Endothelial cell of umbilical vein (primary cell): ENCODE measurements around the gene TM7SF2. TPM values are rescaled to one million over a fixed set of nuclear protein-coding genes. Genes with fewer than 3 reads are reported as not detected.
A peak's percentile ranks its signal among the peaks of the same experiment; 100 is the strongest.

Experiments
- BruUV-seq: library from RNA; stranded (reverse); fragments of 400-500 nt; replicated peaks from 2 replicates; lab custom pipeline; 2021; lab: Mats Ljungman, UMichigan
- CTCF ChIA-PET: fragments of 300-600, 350-600 bp; sonication (Branson Sonifier 250); formaldehyde crosslinking; loops from one replicate; lab custom pipeline; 2021; ENCODE audit warnings: antibody characterized with exemption, inconsistent platforms; lab: Charles Lee
- POLR2A ChIA-PET: fragments of 300-600, 350-600 bp; sonication (Branson Sonifier 250); formaldehyde crosslinking; loops from one replicate; lab custom pipeline; 2021; ENCODE audit warnings: antibody characterized with exemption, inconsistent platforms; lab: Charles Lee
- DNase-seq: peaks from one replicate; pipeline ENCODE4 v3.0.0-alpha.2; 2011; ENCODE audit warnings: low read depth, low spot score
- FAIRE-seq: peaks from 2 replicates; lab custom pipeline; 2011; peaks lifted over from hg19 to GRCh38; lab: Jason Lieb, UNC
- H2AFZ ChIP-seq: 2 replicates; pipeline ENCODE4 v1.6.0; 2012; ENCODE audit warnings: low read depth, low read length, control low read depth, inconsistent platforms
- H3K27ac ChIP-seq: 2 replicates; pipeline ENCODE4 v1.5.1; 2011; ENCODE audit warnings: low read depth, mild to moderate bottlenecking, control low read depth, low read length, moderate library complexity; ENCODE audit not compliant: insufficient read depth
- H3K27me3 ChIP-seq, 2 experiments: 2 replicates each; pipeline versions ENCODE4 v1.6.0 to v1.6.1; 2011; ENCODE audit warnings: low read length in 2 of 2, mixed read lengths in 1 of 2; ENCODE audit not compliant: control insufficient read depth in 2 of 2, insufficient read depth in 2 of 2
- H3K36me3 ChIP-seq, 2 experiments: 2 replicates in 1 of 2; 3 replicates in 1 of 2; pipeline ENCODE4 v1.5.1; 2011; ENCODE audit warnings: low read length in 2 of 2, mild to moderate bottlenecking in 1 of 2, moderate library complexity in 1 of 2; ENCODE audit not compliant: control insufficient read depth in 2 of 2, insufficient read depth in 2 of 2; ENCODE audit errors: extremely low read depth in 1 of 2
- H3K4me1 ChIP-seq: 3 replicates; pipeline ENCODE4 v1.5.1; 2011; ENCODE audit warnings: mild to moderate bottlenecking, low read length; ENCODE audit not compliant: control insufficient read depth, insufficient read depth; ENCODE audit errors: extremely low read depth
- H3K4me2 ChIP-seq: 2 replicates; pipeline ENCODE4 v1.6.1; 2011; ENCODE audit warnings: low read length, control low read depth, mixed read lengths; ENCODE audit not compliant: insufficient read depth
- H3K4me3 ChIP-seq, 3 experiments: fragments of 200-600 bp in 1 of 3; sonication (generic), shearing (Covaris generic) in 1 of 3; replicated peaks in 1 of 3; 2 replicates each; pipeline ENCODE4 v1.5.1; 2011 to 2016; ENCODE audit warnings: control low read depth in 3 of 3, low read length in 3 of 3, mild to moderate bottlenecking in 2 of 3, inconsistent platforms in 1 of 3, low read depth in 1 of 3, moderate library complexity in 1 of 3; ENCODE audit not compliant: insufficient read depth in 1 of 3
- H3K79me2 ChIP-seq: 2 replicates; pipeline ENCODE4 v1.6.0; 2012; ENCODE audit warnings: low read length, inconsistent platforms; ENCODE audit not compliant: control insufficient read depth, insufficient read depth
- H3K9ac ChIP-seq: replicated peaks from 2 replicates; pipeline ENCODE3; 2011; ENCODE audit warnings: low read length, control low read depth; ENCODE audit not compliant: insufficient read depth; ENCODE audit errors: extremely low read depth
- H3K9me1 ChIP-seq: replicated peaks from 3 replicates; pipeline ENCODE4 v1.6.0; 2011; ENCODE audit warnings: mild to moderate bottlenecking, low read length; ENCODE audit not compliant: control insufficient read depth, insufficient read depth; ENCODE audit errors: extremely low read depth
- H3K9me3 ChIP-seq: replicated peaks from 2 replicates; pipeline ENCODE4 v1.5.1; 2012; ENCODE audit warnings: low read length, inconsistent platforms; ENCODE audit not compliant: control insufficient read depth, insufficient read depth
- H4K20me1 ChIP-seq: replicated peaks from 2 replicates; pipeline ENCODE3; 2011; ENCODE audit warnings: mild to moderate bottlenecking, low read length; ENCODE audit not compliant: control insufficient read depth, insufficient read depth; ENCODE audit errors: extremely low read depth
- EZH2 ChIP-seq: IDR thresholded peaks from 2 replicates; pipeline ENCODE4 v1.6.1; 2012; ENCODE audit warnings: borderline replicate concordance, low read depth, mild to moderate bottlenecking, moderate library complexity, low read length, inconsistent platforms; ENCODE audit not compliant: severe bottlenecking
- GATA2 ChIP-seq: IDR thresholded peaks from 2 replicates; pipeline ENCODE4 v1.7.0; 2011; ENCODE audit warnings: low read depth, mild to moderate bottlenecking, moderate library complexity, mixed read lengths, low read length; ENCODE audit not compliant: insufficient read length, insufficient read depth
- JUN ChIP-seq: IDR thresholded peaks from 2 replicates; pipeline ENCODE4 v1.6.1; 2011; ENCODE audit warnings: borderline replicate concordance, low read depth; ENCODE audit not compliant: insufficient read length, insufficient read depth
- MYC ChIP-seq: IDR thresholded peaks from one replicate; pipeline ENCODE4 v1.6.1; 2011; ENCODE audit warnings: mild to moderate bottlenecking, low read depth, low read length
- POLR2A ChIP-seq: IDR thresholded peaks from 2 replicates; pipeline ENCODE4 v1.6.1; 2012; ENCODE audit warnings: low read depth, mild to moderate bottlenecking, control low read depth, low read length
- POLR2AphosphoS5 ChIP-seq: IDR thresholded peaks from 2 replicates; pipeline ENCODE4 v1.6.1; 2012; ENCODE audit warnings: low read depth, mild to moderate bottlenecking, control low read depth, low read length, moderate library complexity; ENCODE audit not compliant: insufficient read depth
- dilution Hi-C: fragments of 300-500 bp; cut with MboI; formaldehyde crosslinking; loops from one replicate; pipeline ENCODE4 v1.15.0; 2019; ENCODE audit warnings: low sequenced_read_pairs; ENCODE audit not compliant: extremely low pct_ligation_motif_present
- intact Hi-C: fragments of 100-400 bp; cut with micrococcal nuclease; formaldehyde crosslinking; loops from one replicate; pipeline ENCODE4 v1.10.0; 2022
- polyA plus RNA-seq, 4 experiments: library from polyadenylated mRNA; depleted of rRNA in 3 of 4; stranded (reverse) in 3 of 4; unstranded in 1 of 4; fragments of >200 nt; gene quantifications; 2 replicates each; pipeline versions ENCODE4 v1.2.1 to v1.2.3, GENCODE V29; 2011 to 2012; ENCODE audit warnings: missing spikeins in 1 of 4
- total RNA-seq: library from RNA; stranded (reverse); gene quantifications from 2 replicates; pipeline ENCODE4 v1.2.3, GENCODE V29; 2021

TM7SF2 gene
- total and polyA plus RNA-seq, 2 donors (not counting 3 experiments of a cell fraction or from before 2014, with no cell fraction given): 11.6 to 47.1 TPM

GRCh38 chr11:65134952-65135632 lies 23.4 kb downstream of the TM7SF2 start:
- H3K9me3 ChIP-seq: no peaks in the 10 kb centered on the region
- DNase-seq (peak; percentile 97), FAIRE-seq (peak; percentile 98)
- peak; percentile 87 for TF ChIP-seq POLR2A
- TF ChIP-seq JUN: no peak
- H3K4me3 ChIP-seq: peak overlapping the region; percentile 51 to 62 (median 52)
- H3K27ac ChIP-seq: peak overlapping the region; percentile 89
- dilution Hi-C loops (no loop called here), intact Hi-C loops (loop anchor here (1.0 kb wide), 3 partner anchors 13 to 46 kb away; partner anchors contain the start of genes CAPN1, FAU and MRPL49)
- peak overlapping the region; percentile 80 for H2AFZ ChIP-seq
- H3K4me2 ChIP-seq: peak overlapping the region; percentile 62
- peaks cover 14% of the 10 kb centered on the region for H3K79me2 ChIP-seq
- peaks cover 0 to 20% of the 10 kb centered on the region in 2 experiments for H3K36me3 ChIP-seq
- CTCF ChIA-PET: interaction anchor here (0.9 to 4.0 kb wide), 12 partner anchors 10 to 180 kb away, joined by 3 to 27 read pairs (median 4); partner anchors contain the start of genes CAPN1, FAU, MRPL49 and TM7SF2
- H3K27me3 ChIP-seq: peaks cover 0 to 3% of the 10 kb centered on the region in 2 experiments
- no peaks in the 10 kb centered on the region for H3K9me1 ChIP-seq
- peaks cover 12% of the 10 kb centered on the region for H3K4me1 ChIP-seq
- POLR2A ChIA-PET: interaction anchor here (0.8 to 1.4 kb wide), 4 partner anchors 9 to 47 kb away, joined by 3 to 7 read pairs (median 4); partner anchors contain the start of genes CAPN1, FAU, MRPL49 and ZNHIT2
- no peaks in the 10 kb centered on the region for H4K20me1 ChIP-seq
- BruUV-seq: TSS peak; percentile 67
- peak overlapping the region; percentile 92 for H3K9ac ChIP-seq

- peak; percentile 21 for FAIRE-seq
- H3K9me3 ChIP-seq: no peaks in the 10 kb centered on the region
- H3K27ac ChIP-seq: no peak overlapping the region
- no peak for TF ChIP-seq POLR2A
- TF ChIP-seq JUN: no peak
- TF ChIP-seq EZH2: no peak
- TF ChIP-seq POLR2AphosphoS5: no peak
- TF ChIP-seq GATA2: no peak
- TF ChIP-seq MYC: no peak
- no peak overlapping the region for H3K9ac ChIP-seq
- peak overlapping the region in 2 of 3 experiments; percentile 51 to 62 for H3K4me3 ChIP-seq
- H3K36me3 ChIP-seq: peaks cover 0 to 16% of the 10 kb centered on the region in 2 experiments
- peaks cover 12% of the 10 kb centered on the region for H3K4me1 ChIP-seq
- H3K4me2 ChIP-seq: peak overlapping the region; percentile 62
- no peaks in the 10 kb centered on the region for H4K20me1 ChIP-seq
- peaks cover 0 to 9% of the 10 kb centered on the region in 2 experiments for H3K27me3 ChIP-seq
- ChIA-PET CTCF (interaction anchor here (0.9 to 4.0 kb wide), 10 partner anchors 9 to 180 kb away, joined by 3 to 27 read pairs (median 4); partner anchors contain the start of genes CAPN1 and TM7SF2), POLR2A (interaction anchor here (0.9 to 1.4 kb wide), 2 partner anchors 14 to 18 kb away, joined by 3 to 7 read pairs; partner anchors contain the start of genes FAU, MRPL49 and ZNHIT2)
- no peak for DNase-seq
- H2AFZ ChIP-seq: peak overlapping the region; percentile 42
- no peaks in the 10 kb centered on the region for H3K9me1 ChIP-seq
- H3K79me2 ChIP-seq: peaks cover 14% of the 10 kb centered on the region
- dilution Hi-C loops: no loop called here
- intact Hi-C loops: loop anchor here (1.0 kb wide), 1 partner anchor 13 kb away; the partner anchor contains the start of genes FAU and MRPL49
- BruUV-seq: no TSS peak
Measured at GRCh38 chr11:65135633-65136145, 24.0 kb downstream of the TM7SF2 start.
